Measurements from ENCODE around the gene TTBK2. TPM values are rescaled to one million over a fixed set of nuclear protein-coding genes. Genes with fewer than 3 reads are reported as not detected.

Gene TTBK2
- total and polyA plus RNA-seq, 10 donors = 1.4 to 27.8 (median 19.5) TPM

DNA sequence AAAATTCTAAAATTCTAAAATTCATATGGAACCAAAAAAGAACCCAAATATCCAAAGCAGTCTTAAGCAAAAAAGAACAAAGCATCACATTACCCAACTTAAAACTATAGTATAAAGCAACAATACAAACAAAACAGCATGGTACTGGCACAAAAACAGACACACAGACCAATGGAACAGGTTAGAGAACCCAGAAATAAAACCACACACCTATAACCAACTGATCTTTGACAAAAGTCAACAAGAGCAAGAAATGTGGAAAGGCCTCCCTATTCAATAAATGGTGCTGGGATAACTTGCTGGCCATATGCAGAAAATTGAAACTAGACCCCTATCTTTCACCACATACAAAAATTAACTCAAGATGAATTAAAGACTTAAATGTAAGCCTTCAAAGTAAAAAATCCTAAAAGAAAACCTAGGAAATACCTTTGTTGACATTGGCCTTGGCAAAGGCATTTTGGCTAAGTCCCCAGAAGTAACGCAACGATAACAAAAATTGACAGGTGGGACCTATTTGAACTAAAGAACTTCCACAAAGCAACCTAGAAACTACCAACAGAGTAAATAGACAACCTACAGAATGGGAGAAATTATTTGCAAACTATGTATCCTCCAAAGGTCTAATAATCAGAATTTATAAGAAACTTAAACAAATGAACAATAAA, 56.9 kb downstream of the TTBK2 start:
- Histone ChIP-seq H3K36me3 (peaks cover 0 to 39% (median 6%) of the 10 kb centered on the region in 6 donors), H3K4me1 (no peaks in the 10 kb centered on the region), H3K9me3 (no peaks in the 10 kb centered on the region), H3K27ac (no peak overlapping the region), H3K27me3 (replicated peaks in 1 of 7) (no peaks in the 10 kb centered on the region), H3K4me3 (no peak overlapping the region)
- WGBS, 5 donors = 46 to 93% (median 64%) methylated on average over 2 of the region's 2 CpGs
- intact Hi-C loops (cut with DNase I; ENCODE audit: low total_unique reads) = no loop called here
- no peak for DNase-seq
- TF ChIP-seq, protein P1, sequence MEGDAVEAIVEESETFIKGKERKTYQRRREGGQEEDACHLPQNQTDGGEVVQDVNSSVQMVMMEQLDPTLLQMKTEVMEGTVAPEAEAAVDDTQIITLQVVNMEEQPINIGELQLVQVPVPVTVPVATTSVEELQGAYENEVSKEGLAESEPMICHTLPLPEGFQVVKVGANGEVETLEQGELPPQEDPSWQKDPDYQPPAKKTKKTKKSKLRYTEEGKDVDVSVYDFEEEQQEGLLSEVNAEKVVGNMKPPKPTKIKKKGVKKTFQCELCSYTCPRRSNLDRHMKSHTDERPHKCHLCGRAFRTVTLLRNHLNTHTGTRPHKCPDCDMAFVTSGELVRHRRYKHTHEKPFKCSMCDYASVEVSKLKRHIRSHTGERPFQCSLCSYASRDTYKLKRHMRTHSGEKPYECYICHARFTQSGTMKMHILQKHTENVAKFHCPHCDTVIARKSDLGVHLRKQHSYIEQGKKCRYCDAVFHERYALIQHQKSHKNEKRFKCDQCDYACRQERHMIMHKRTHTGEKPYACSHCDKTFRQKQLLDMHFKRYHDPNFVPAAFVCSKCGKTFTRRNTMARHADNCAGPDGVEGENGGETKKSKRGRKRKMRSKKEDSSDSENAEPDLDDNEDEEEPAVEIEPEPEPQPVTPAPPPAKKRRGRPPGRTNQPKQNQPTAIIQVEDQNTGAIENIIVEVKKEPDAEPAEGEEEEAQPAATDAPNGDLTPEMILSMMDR (IDR thresholded peaks at IDR 0.05 in 8 of 11, conservative IDR thresholded peaks at IDR 0.05 in 3 of 11) = no peak
- TF ChIP-seq POLR2A (IDR thresholded peaks at IDR 0.05) = no peak
- no peak for TF ChIP-seq POLR2AphosphoS5 (IDR thresholded peaks at IDR 0.05)

DNA sequence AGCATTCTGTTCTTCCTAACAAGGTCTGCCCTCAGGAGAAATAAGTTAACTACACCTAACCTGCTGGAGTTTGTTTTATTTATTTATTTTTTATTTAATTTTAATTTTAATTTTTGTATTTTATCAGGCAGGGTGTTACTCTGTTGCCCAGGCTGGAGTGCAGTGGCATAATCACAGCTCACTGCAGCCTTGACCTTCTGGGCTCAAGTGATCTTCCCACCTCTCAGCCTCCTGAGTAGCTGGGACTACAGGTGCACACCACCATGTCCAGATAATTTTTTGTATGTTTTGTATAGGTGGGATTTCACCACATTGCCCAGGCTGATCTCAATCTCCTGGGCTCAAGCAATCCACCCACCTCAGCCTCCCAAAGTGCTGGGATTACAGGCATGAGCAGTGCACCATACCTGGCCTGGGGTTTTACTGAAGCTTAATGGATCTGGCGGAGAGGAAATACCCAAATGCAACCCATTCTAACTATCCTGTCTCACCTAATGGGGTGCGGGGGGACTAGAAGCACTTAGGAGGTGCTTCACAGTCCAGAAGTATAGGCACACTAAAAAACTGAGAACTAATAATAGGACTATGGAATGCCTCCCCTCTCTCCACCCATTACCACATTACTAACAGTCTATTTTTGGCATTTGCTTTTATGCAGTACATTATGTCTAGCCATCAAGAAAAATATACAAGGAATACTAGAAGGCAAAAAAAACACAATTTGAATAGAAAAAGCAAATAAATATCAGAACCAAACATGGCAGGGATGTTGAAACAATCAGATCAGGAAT, 61.4 kb downstream of the TTBK2 start:
- intact Hi-C loops (cut with DNase I; ENCODE audit: low total_unique reads) = no loop called here
- Histone ChIP-seq H3K27ac (no peak overlapping the region), H3K36me3 (peaks cover 0 to 46% (median 0%) of the 10 kb centered on the region in 6 donors), H3K9me3 (peaks cover 0 to 5% (median 0%) of the 10 kb centered on the region in 8 donors), H3K4me3 (no peak overlapping the region), H3K27me3 (replicated peaks in 1 of 7) (no peaks in the 10 kb centered on the region), H3K4me1 (no peaks in the 10 kb centered on the region)
- no peak for DNase-seq
- WGBS, 5 donors = 91 to 100% (median 96%) methylated on average over 2 of the region's 2 CpGs
- TF ChIP-seq POLR2A (IDR thresholded peaks at IDR 0.05) (no peak), POLR2AphosphoS5 (IDR thresholded peaks at IDR 0.05) (no peak)
- TF ChIP-seq, protein P1 (IDR thresholded peaks at IDR 0.05 in 8 of 11, conservative IDR thresholded peaks at IDR 0.05 in 3 of 11) = no peak

DNA sequence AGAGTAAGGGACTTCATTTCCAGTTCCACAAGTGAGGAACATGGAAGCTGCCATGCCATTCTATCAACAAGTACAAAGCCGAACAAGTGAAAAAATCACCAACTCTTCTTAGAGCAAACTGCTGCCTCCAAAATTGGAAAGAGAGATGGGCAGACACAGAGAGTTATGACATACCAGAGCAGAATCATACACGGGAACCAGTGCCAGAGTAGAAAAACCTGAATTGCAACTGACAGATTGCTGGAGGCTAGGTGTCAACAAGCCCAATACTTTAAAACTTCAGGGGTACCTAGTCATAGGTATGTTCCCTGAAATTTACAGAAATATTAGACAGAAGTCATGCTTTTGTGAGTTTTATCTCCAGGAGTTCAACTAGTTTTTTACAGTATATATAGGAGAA, 62.0 kb downstream of the TTBK2 start:
- H3K27me3 ChIP-seq (replicated peaks in 1 of 7) = no peaks in the 10 kb centered on the region
- WGBS, 5 donors = 75 to 100% (median 90%) methylated on average over 2 of the region's 2 CpGs
- H3K9me3 ChIP-seq = peaks cover 0 to 5% (median 0%) of the 10 kb centered on the region in 8 donors
- H3K4me3 ChIP-seq = no peak overlapping the region
- DNase-seq = no peak
- intact Hi-C loops (cut with DNase I; ENCODE audit: low total_unique reads) = no loop called here
- no peaks in the 10 kb centered on the region for H3K4me1 ChIP-seq
- H3K27ac ChIP-seq = no peak overlapping the region
- H3K36me3 ChIP-seq = peaks cover 0 to 49% (median 0%) of the 10 kb centered on the region in 6 donors
- TF ChIP-seq, protein P1 (IDR thresholded peaks at IDR 0.05 in 8 of 11, conservative IDR thresholded peaks at IDR 0.05 in 3 of 11) = no peak
- TF ChIP-seq POLR2A (IDR thresholded peaks at IDR 0.05) (no peak), POLR2AphosphoS5 (IDR thresholded peaks at IDR 0.05) (no peak)

DNA sequence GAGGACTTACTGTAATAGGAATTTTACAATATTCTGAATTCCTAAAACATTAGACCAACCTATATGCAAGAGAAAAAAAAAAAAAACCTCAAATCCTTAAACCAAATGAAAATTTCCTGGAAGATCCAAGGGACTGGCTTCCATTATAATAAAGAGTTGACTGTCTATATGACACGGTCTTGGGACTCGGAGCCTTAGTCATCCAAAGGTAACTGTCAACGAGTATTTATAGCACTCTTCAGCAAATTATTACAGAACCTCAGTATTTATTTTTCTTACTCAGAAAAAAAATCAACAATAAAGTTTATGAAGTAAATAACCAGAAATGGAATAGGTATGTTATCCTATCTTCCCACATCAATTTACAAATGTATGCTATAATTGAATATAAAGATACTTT, 66.0 kb downstream of the TTBK2 start:
- DNase-seq = no peak
- Histone ChIP-seq H3K27me3 (replicated peaks in 1 of 7) (no peaks in the 10 kb centered on the region), H3K4me3 (no peak overlapping the region), H3K4me1 (no peaks in the 10 kb centered on the region), H3K27ac (no peak overlapping the region), H3K9me3 (peaks cover 0 to 5% (median 0%) of the 10 kb centered on the region in 8 donors), H3K36me3 (peaks cover 0 to 59% (median 5%) of the 10 kb centered on the region in 6 donors)
- 94 to 99% (median 97%) methylated on average over 3 of the region's 3 CpGs for WGBS, 5 donors
- intact Hi-C loops (cut with DNase I; ENCODE audit: low total_unique reads) = no loop called here
- TF ChIP-seq, protein P1 (IDR thresholded peaks at IDR 0.05 in 8 of 11, conservative IDR thresholded peaks at IDR 0.05 in 3 of 11) = no peak
- no peak for TF ChIP-seq POLR2AphosphoS5 (IDR thresholded peaks at IDR 0.05)
- no peak for TF ChIP-seq POLR2A (IDR thresholded peaks at IDR 0.05)
